ENCODE measurements around the gene HIGD1C.
"Not testable (repeated sequence)": the region's sequence is repeated elsewhere in the genome, so short reads cannot be mapped to it uniquely, and the experiment has no call there.

Gene HIGD1C

GRCh38 chr12:50933459-50934124, 18.8 kb upstream of the HIGD1C start:
- no peak for DNase-seq (ENCODE audit: low spot score)

GRCh38 chr12:50934371-50934851, 17.9 kb upstream of the HIGD1C start:
- no peak for DNase-seq (ENCODE audit: low spot score)

- no peak for DNase-seq (ENCODE audit: low spot score)
Measured at GRCh38 chr12:50934981-50935807, 17.1 kb upstream of the HIGD1C start.

GRCh38 chr12:50936821-50937530, 15.4 kb upstream of the HIGD1C start:
- DNase-seq (ENCODE audit: low spot score) = no peak

GRCh38 chr12:50937653-50938052, 14.7 kb upstream of the HIGD1C start:
- no peak for DNase-seq (ENCODE audit: low spot score)

- DNase-seq (ENCODE audit: low spot score) = no peak
Measured at GRCh38 chr12:50947933-50948626, 4.3 kb upstream of the HIGD1C start.

- DNase-seq (ENCODE audit: low spot score) = no peak
Measured at GRCh38 chr12:50948798-50949197, 3.5 kb upstream of the HIGD1C start.

- DNase-seq (ENCODE audit: low spot score) = no peak
Measured at GRCh38 chr12:50949801-50950302, 2.5 kb upstream of the HIGD1C start.

GRCh38 chr12:50951112-50951511, 1.2 kb upstream of the HIGD1C start:
- no peak for DNase-seq (ENCODE audit: low spot score)

GRCh38 chr12:50953047-50953446, 703 bp downstream of the HIGD1C start:
- DNase-seq (ENCODE audit: low spot score) = no peak

GRCh38 chr12:50954789-50955188, 2.4 kb downstream of the HIGD1C start:
- DNase-seq (ENCODE audit: low spot score) = not testable (repeated sequence)

- no peak for DNase-seq (ENCODE audit: low spot score)
Measured at GRCh38 chr12:50955288-50955687, 2.9 kb downstream of the HIGD1C start.

- no peak for DNase-seq (ENCODE audit: low spot score)
Measured at GRCh38 chr12:50955697-50956096, 3.4 kb downstream of the HIGD1C start.

- no peak for DNase-seq (ENCODE audit: low spot score)
Measured at GRCh38 chr12:50960130-50960529, 7.8 kb downstream of the HIGD1C start.

GRCh38 chr12:50961708-50962107, 9.4 kb downstream of the HIGD1C start:
- no peak for DNase-seq (ENCODE audit: low spot score)

GRCh38 chr12:50964432-50964831, 12.1 kb downstream of the HIGD1C start:
- no peak for DNase-seq (ENCODE audit: low spot score)

- no peak for DNase-seq (ENCODE audit: low spot score)
Measured at GRCh38 chr12:50971946-50972345, 19.6 kb downstream of the HIGD1C start.

- DNase-seq (ENCODE audit: low spot score) = no peak
Measured at GRCh38 chr12:50979369-50980052, 27.2 kb downstream of the HIGD1C start.

GRCh38 chr12:50980545-50980944, 28.2 kb downstream of the HIGD1C start:
- no peak for DNase-seq (ENCODE audit: low spot score)

- DNase-seq (ENCODE audit: low spot score) = no peak
Measured at GRCh38 chr12:50981319-50982239, 29.2 kb downstream of the HIGD1C start.

All from CD4-positive, alpha-beta T cell treated with Interleukin-15 for 4 hours (primary cell).